ENCODE data around the gene ASB6.
"Not testable (repeated sequence)": the region's sequence is repeated elsewhere in the genome, so short reads cannot be mapped to it uniquely, and the experiment has no call there.

Gene ASB6

DNA sequence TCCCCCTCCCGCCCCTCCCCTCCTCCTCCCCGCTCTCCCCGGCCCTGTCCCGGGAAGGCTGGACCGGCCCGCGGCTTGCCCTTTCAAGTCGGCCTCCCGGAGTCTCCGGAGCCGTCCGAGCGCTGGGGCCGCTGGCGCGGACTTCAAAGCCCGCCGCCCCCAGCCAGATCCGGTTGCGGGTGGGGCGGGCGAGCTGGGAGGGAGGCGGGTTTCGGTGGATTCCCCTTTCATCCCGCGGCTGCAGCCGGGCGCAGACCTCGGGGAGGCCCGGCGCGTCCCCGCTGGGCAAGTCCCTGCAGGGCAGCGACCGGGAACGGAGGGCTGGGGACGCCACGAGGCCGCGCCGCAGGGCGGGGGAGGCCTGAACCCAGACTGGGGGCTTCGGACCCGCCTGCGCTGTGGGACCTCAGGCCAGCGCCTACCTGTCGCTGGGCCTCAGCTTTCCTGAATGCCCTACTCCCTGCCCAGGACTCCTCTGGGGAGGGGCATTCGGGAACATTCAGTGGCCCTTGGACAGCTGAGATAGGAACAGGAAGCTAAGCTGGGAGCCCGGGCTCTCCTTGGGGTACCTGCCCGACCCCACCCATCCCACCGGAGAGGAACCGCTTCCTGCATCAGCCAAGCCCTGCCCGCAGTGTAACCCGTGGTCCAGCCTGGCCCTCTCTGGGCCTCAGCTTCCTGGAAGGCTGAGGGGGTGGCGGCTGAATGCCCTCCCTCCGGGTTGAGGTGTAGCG, 44.4 kb downstream of the ASB6 start:
- DNase-seq (ENCODE audit: low read depth): no peak
- H3K4me3 ChIP-seq (ENCODE audit: low read depth, low read length): peak overlapping the region; percentile 24
- in situ Hi-C loops (cut with HindIII; ENCODE audit: low sequenced_read_pairs): no loop called here

DNA sequence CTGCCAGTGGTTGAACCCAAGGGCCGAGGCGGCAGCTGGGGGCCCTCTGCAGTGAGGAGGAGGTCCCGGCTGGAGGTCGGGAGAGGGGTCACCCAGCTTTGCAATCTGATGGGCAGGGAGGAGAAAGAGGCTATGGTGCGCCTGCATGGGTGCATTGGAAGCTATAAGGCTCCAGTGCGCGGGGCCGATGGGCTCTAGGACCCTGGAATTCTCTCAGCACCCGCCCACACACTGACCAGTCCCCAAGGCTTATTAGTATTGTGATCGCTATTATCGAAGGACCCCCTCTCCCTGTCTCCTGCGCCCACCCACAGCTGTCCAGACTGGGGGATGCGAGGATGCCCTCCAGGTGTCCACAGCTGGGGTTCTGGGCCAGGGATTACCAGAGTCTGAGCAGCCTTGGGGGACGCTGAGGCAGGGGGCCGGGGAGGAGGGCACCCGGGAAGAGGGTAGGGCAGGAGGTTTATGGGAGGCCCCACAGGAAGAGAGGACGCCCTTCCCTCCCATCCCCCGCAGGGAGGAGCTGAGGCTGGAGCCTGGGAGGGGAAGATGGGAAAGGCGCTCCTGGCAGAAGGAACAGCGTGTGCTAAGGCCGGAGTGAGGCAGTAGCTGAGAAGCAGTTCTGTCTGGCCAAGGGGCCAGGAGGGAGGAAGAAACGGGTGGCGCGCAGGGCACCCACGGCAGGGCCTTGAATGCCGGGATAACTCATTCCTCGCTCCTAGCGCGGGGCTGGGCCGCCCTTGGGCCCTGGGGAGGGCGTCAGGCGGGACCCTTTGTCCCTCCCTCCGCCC, 45.2 kb downstream of the ASB6 start:
- TF ChIP-seq, protein P1, sequence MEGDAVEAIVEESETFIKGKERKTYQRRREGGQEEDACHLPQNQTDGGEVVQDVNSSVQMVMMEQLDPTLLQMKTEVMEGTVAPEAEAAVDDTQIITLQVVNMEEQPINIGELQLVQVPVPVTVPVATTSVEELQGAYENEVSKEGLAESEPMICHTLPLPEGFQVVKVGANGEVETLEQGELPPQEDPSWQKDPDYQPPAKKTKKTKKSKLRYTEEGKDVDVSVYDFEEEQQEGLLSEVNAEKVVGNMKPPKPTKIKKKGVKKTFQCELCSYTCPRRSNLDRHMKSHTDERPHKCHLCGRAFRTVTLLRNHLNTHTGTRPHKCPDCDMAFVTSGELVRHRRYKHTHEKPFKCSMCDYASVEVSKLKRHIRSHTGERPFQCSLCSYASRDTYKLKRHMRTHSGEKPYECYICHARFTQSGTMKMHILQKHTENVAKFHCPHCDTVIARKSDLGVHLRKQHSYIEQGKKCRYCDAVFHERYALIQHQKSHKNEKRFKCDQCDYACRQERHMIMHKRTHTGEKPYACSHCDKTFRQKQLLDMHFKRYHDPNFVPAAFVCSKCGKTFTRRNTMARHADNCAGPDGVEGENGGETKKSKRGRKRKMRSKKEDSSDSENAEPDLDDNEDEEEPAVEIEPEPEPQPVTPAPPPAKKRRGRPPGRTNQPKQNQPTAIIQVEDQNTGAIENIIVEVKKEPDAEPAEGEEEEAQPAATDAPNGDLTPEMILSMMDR (IDR thresholded peaks at IDR 0.05; ENCODE audit: low read depth, low read length, missing control alignments): no peak
- in situ Hi-C loops (cut with HindIII; ENCODE audit: low sequenced_read_pairs): no loop called here
- DNase-seq (ENCODE audit: low read depth): no peak
- peak overlapping the region; percentile 28 for H3K4me3 ChIP-seq (ENCODE audit: low read depth, low read length)

More for the DNA sequence above, 44.4 kb downstream of the ASB6 start:
- TF ChIP-seq, protein P1 (IDR thresholded peaks at IDR 0.05; ENCODE audit: low read depth, low read length, missing control alignments): no peak

DNA sequence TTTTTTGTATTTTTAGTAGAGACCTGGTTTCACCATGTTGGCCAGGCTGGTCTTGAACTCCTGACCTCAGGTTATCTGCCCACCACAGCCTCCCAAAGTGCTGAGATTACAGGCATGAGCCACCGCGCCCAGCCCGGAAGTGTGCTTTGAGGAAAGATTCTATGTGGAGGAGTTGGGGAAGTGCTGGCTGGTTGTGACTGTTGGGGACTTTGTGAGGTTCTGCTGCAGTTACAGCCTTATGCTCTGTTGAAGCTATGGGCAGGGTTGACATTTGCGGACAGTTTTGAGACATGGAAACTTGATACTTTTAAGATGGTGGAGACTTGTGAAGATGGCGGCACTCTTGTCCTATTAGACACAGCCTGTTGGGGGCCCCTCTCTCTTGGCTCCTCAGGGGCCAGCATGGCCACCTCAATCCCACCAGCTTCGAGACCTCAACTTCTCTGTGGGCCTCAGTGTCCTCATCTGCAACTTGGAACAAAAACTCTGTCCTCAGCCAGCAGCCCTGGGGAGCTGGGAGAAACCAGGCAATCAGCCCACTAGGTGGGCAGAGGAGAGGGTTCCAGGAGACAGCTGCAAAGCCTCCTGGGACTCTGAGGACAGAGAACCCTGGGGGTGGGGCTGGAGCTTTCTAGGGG, 45.9 kb downstream of the ASB6 start:
- TF ChIP-seq, protein P1 (IDR thresholded peaks at IDR 0.05; ENCODE audit: low read depth, low read length, missing control alignments): no peak
- no peak overlapping the region for H3K4me3 ChIP-seq (ENCODE audit: low read depth, low read length)
- in situ Hi-C loops (cut with HindIII; ENCODE audit: low sequenced_read_pairs): no loop called here
- no peak for DNase-seq (ENCODE audit: low read depth)

DNA sequence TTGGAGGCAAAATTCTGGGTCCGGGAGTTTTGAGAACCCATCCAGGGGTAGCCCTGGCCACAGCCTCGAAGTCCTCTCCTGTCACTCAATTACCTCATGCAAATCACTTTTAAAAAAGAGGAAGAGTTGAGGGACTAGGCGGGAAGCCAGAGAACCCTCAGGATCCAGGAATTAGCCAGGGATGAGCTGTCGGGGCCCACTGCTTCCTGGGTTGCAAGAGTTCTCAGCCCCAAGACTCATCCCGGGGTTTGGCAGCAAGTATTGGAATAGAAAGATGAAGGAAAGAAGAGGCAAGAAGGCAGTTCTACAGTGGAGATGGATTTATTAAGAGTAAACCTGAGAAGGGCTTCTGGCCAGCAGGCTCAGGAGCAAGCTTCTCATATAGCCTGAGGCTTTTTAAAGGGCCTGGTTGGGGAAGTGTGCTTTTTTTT, 46.6 kb downstream of the ASB6 start:
- DNase-seq (ENCODE audit: low read depth): no peak
- in situ Hi-C loops (cut with HindIII; ENCODE audit: low sequenced_read_pairs): no loop called here
- H3K4me3 ChIP-seq (ENCODE audit: low read depth, low read length): no peak overlapping the region
- TF ChIP-seq, protein P1 (IDR thresholded peaks at IDR 0.05; ENCODE audit: low read depth, low read length, missing control alignments): no peak

DNA sequence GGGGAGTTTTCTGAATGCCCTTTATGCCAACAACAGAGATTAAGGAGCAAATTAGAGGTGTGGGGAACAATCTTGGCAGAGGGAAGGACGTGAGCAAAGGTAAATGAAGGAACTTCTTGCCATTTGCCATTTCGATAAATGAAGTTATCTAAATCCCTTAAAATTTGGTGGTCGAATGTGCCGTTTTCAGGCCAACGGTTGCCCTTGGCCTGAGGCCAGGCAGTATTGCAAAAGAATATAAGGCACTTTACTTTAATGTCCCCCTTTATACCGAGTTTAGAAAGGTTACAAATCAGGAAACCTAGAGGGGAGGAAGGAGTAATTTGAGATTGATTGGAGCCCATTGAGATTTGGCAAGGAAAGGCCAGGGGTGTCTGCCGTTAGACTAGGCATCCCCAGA, 47.3 kb downstream of the ASB6 start:
- TF ChIP-seq, protein P1 (IDR thresholded peaks at IDR 0.05; ENCODE audit: low read depth, low read length, missing control alignments): no peak
- no peak for DNase-seq (ENCODE audit: low read depth)
- in situ Hi-C loops (cut with HindIII; ENCODE audit: low sequenced_read_pairs): no loop called here
- H3K4me3 ChIP-seq (ENCODE audit: low read depth, low read length): no peak overlapping the region

DNA sequence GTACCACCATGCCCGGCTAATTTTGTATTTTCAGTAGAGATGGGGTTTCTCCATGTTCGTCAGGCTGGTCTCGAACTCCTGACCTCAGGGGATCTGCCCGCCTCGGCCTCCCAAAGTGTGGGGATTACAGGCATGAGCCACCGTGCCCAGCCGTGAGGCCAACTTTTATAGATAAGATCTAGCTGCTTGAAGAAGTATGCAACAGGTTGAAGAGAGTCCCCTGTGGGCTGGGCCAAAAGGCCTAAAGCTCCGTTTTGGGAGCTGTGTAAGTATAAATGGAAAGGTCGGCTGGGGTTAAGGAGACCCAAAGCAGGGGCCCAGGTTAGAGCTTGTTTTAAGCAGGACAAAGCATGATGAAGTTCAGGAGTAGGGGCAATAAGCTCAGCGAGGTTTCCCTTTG, 49.2 kb downstream of the ASB6 start:
- in situ Hi-C loops (cut with HindIII; ENCODE audit: low sequenced_read_pairs); DNase-seq (ENCODE audit: low read depth); H3K4me3 ChIP-seq (ENCODE audit: low read depth, low read length): not testable (repeated sequence)

All from astrocyte of the cerebellum (primary cell).